ENCODE measurements around the gene GRB2.

- no peak for TF ChIP-seq USF1 (IDR thresholded peaks at IDR 0.05)
- no peak for TF ChIP-seq CREB1 (IDR thresholded peaks at IDR 0.05; ENCODE audit: low read depth)
- no peak for TF ChIP-seq EGR1 (IDR thresholded peaks at IDR 0.05)
- TF ChIP-seq TEAD4 (IDR thresholded peaks at IDR 0.05), result no peak
- no peak for TF ChIP-seq REST (IDR thresholded peaks at IDR 0.05; ENCODE audit: low read depth)
- TF ChIP-seq RAD21 (IDR thresholded peaks at IDR 0.05; ENCODE audit: low read depth), result no peak
- TF ChIP-seq NFIC (IDR thresholded peaks at IDR 0.05), result no peak
- TF ChIP-seq EP300 (IDR thresholded peaks at IDR 0.05; ENCODE audit: borderline replicate concordance), result no peak
- TF ChIP-seq YY1 (IDR thresholded peaks at IDR 0.05; ENCODE audit: low read depth), result no peak
Observed at GRCh38 chr17:75450270-75450669, 44.8 kb upstream of the GRB2 start.
